ENCODE results near the gene NPTX2.

NPTX2 gene

DNA sequence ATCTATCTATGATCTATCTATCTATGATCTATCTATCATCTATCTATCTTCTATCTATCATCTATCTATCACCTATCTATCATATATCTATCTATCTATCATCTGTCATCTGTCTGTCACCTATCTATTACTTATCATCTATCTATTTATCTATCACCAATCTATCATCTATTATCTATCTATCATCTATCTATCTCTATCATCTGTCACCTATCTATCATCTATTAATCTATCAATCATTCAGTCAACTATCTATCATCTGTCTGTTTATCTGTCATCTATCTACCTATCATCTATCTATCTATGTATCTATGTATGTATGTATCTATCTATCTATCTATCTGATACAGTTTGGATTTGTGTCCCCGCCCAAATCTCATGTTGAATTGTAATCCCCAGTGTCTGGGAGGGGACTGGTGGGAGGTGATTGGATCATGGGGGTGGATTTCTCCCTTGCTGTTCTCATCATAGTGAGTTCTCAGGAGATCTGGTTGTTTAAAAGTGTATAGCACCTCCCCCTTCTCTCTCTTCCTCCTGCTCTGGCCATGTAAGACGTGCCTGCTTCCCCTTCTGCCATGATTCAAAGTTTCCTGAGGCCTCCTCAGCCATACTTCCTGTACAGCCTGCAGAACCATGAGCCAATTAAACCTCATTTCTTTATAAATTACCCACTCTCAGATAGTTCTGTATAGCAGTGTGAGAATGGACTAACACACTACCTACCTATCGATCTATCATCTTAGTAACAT lies 37.6 kb downstream of the NPTX2 start:
- DNase-seq (ENCODE audit: low read depth), result no peak

DNA sequence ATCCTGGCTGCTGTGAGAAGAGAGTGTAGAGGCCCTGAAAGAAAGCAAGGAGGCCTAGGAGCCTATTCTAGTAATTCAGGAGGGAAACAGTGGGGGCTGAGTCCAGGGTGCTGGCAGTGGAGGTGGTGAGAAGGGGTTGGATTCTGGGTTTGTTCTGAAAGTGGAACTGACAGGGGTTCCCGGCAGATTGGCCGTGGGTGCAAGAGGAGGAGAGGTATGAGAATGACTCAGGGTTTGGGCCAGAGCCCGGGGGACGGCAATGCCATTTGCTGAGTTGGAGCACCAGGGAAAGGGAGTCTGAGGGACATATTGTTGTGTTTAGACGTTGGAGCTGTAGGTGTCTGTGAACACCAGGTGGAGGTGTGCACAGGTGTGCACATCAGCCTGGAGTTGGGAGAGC lies 38.5 kb downstream of the NPTX2 start:
- DNase-seq (ENCODE audit: low read depth), result no peak

DNA sequence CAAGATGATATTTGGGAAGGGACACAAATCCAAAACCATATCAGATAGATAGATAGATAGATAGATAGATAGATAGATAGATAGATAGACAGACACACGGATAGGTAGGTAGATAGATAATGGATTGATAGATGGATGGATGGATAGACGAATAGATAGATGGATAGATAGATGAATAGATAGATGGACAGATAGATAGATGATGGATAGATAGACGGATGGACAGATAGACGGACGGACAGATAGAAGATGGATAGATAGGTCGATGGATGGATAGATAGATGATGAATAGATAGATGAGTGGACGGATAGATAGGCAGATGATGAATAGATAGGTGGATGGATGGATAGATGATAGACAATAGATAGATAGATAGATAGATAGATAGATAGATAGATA lies 39.8 kb downstream of the NPTX2 start:
- no peak for DNase-seq (ENCODE audit: low read depth)

DNA sequence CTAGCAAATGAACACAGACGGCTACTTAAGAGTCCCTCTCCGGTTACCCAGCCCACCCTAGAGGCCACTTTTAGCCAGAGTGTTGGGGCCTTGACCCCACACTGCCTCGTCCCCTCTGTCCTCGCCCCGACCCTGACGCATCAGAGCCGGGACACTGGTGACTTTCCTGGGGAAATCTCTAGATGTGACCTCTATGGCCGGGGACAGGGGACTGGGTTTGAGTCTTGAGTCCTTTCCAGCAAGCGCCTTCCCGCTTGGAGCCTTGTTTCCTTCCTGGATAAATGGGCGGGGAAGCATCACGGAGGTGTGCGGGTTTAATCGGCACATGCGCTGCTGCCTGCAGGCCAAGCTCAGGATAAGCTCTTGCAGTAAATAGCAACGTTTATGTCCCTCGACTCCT lies 40.7 kb downstream of the NPTX2 start:
- no peak for DNase-seq (ENCODE audit: low read depth)

DNA sequence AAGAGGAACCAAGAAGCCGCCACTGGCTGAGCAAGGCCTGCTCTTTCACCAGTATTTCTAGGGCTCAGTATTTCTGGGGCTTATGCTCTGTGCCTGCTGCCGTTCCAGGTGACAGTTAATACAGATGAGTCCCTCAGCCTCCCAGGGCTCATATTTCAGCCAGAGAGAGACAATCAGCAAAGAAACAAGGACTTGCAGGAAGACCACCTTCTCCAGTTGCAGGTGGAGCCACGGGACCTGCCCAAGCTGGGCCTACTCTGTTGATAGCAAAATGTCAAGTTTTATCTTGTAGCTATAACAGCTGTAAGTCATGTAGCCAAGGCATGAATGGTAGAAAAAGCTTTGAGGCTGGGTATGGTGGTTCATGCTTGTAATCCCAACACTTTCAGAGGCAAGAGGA lies 42.7 kb downstream of the NPTX2 start:
- DNase-seq (ENCODE audit: low read depth), result no peak

DNA sequence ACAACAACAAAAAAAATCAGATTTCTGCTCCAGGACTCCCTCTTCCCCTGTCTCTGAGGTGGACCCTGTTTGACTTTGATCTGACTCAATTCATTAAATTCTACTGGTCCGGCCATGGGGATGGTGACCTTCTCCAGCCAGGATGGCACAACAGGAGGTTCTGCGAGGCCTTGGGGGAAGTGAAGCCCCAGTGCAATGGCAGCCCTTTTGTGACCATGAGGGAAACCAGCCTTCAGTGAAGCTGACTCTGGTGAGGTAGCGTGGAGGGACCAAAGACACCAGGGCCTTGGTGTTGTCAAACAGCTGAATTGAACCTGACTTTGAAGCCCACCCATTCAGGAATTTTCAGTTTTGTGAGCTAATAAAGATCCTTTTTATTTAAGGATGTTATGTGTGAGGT lies 44.5 kb downstream of the NPTX2 start:
- DNase-seq (ENCODE audit: low read depth), result no peak

DNA sequence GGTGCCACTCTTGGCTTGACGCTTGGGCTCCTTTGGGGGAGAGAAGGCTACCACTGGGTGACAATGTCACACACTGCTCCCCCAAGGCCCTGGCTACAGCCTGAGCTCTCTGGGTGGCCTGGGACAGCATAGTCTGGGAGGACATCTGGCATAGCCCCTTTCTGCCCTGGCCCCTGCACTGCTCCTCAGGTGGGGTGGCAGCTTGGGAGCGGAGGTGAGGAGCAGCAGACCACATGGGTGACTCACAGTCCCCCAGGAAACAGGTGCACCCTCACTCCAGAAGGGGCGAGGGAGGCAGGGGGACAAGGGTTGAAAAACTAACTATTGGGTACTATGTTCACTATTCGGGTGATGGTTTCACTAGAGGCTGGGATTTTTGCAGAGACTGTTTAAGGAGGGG lies 45.2 kb downstream of the NPTX2 start:
- DNase-seq (ENCODE audit: low read depth), result no peak

DNA sequence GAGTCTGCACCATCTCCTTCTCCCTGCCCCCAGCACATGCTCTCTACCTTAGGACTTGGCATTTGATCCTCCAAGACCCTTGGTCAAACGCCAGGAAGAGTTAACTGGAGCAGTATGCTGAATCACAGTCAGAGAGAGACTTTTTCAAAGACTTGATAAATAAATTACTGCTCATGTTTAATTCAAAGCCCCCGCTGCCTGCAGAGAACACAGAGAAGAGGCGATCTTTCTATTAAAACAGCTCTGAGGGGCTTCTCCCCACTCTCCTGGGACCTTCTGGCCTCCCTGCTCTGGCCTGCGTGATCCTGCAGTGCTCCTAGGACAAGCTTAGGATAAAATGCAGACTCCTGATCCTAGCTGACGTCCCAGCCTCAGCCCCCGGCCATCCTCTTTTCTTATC lies 47.8 kb downstream of the NPTX2 start:
- no peak for DNase-seq (ENCODE audit: low read depth)

DNA sequence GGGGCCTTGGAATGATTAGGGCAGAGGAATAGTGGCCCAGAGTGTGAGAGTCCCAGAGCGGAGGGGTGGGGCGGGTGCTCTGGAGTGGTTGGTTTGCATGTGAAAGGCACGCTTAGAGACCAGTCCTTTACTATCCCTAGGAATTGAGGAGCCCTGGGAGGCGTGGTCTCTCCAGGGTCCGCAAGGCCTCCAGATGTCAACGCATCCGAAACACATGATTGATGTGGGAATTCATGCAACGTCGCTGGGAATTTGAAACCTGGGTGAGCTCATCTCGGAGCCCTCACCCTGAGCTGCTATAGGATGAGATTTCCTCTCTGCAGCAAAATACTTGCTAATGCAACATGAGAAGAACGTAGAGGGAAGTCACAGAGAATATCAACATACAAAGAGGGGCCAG lies 51.2 kb downstream of the NPTX2 start:
- DNase-seq (ENCODE audit: low read depth), result no peak

DNA sequence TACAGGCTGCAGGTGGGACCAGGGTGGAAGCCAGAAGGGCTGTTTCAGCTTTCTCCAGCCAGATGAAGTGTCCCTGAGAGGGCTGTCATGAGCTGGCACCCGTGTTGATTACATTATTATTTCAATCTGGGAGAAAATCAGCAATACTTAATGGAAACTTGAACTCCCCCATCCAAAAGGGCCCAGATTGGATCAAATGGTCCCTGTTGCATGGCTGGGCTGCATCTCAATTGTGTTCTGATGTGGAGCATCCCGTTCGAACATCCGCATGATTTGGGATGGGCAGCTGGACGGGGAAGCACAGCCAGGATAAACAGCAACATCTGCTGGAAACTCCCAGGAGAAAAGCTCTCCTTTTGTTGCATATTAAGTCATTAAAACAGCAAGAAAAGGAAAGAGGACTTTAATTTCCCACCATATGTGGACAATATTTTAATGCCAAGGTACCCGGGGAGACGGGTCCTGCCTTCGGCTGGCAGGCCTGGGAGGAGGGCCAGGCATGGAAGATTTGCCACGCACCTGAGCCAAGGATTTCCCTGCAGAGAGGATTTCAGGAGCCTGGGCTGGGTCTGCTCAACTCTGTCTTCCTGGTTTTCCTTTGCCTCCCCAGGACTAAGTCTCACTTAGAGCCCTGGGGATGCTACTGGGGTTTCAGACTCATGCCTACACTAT lies 52.4 kb downstream of the NPTX2 start:
- DNase-seq (ENCODE audit: low read depth), result no peak

DNA sequence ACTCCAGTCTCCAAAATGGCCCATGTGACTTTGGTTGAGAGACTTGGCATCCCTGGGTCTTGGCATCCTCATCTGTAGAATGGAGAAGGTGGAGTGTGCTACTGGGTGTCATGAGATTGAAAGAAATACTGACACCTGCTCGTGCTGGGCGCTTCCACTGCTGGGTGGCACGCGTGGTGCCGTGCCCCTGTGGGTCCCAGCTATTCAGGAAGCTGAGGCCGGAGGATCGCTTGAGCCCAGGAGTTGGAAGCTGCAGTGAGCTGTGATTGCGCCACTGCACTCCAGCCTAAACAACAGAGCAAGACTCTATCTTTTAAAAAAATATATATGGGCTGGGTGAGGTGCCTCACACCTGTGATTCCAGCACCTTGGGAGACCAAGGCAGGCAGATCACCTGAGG lies 53.1 kb downstream of the NPTX2 start:
- no peak for DNase-seq (ENCODE audit: low read depth)

DNA sequence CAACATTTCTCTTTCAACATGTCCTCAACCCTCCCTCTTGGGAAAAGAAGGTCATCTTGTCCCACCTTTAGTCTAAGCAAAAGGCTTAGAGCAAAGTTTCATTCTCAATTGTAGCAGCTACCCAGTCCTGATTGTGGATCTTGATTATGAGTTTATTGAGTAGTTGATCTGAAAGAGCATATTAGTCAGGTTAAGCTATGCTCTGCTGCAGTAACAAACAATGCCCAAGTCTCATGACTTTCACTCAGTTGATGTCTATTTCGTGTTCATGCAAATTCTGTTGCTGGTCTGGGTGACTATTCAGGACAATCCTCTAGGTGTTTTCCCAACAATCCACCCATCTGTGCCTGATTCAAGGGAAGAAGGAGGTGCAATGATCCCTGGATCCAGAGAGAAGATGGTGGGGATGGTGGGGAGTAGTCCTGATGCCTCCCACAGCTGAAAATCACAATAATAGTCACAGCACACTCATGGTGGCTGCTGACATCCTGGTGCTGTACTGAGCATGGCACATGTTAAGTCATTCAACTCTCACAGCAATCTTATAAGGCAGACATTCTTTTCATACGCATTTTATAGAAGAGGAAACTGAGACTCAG lies 54.7 kb downstream of the NPTX2 start:
- no peak for DNase-seq (ENCODE audit: low read depth)

DNA sequence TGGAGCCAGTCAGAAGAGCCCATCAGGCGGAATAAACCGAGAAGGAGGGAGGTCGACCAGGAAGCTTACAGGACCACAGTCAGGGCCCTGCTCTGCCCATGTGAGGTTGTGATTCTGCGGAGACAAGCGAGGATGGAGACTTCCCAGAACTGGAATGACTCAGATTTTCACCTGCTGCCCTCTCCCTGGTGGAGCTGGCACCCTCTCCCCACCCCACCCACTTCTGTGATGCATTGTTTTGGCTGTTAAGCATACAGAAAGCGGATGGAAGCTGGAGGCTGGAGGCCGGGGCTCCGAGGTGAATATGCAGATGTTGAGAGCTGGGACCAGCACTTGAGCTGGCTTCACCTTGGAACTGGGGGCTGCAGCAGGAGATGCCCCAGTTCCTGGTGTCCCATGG lies 57.4 kb downstream of the NPTX2 start:
- no peak for DNase-seq (ENCODE audit: low read depth)

DNA sequence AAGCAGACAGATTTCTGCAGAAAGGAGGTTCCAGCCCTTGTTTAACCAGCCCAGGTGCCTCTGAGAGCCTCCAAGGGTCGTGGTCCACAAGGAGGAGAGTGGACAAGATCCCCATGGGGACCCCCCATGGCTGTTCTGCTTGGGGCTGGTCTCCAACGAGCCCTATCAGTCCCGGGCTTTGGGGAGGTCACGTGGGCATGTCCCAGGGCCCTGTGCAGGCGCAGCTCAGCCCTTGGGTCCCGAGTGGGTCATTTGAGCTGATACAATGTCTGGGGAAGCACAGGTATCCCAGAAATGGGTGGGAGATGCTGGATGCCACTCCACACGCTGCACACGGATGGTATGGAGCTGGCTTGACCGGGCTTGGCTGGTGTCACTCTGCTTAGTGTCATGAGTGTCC lies 57.8 kb downstream of the NPTX2 start:
- DNase-seq (ENCODE audit: low read depth), result no peak

DNA sequence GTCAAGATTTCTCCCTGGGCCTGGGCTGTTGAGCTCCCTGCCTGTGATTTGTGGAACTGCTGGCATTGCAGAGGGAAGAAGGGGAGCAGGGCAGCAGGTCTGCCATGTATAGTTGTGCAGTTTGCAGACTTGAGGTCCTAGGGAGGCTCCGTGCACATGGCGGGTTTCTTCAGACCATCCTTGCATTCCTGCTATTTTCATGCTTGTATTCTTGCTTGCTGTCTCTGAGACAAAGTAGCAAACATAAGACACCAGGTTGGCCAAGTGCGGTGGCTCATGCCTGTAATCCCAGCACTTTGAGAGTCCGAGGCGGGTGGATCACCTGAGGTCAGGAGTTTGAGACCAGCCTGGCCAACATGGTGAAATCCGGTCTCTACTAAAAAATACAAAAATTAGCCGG lies 61.1 kb downstream of the NPTX2 start:
- DNase-seq (ENCODE audit: low read depth), result no peak
